GM18861 (cell line): ENCODE data around the gene POLR3G.

ENCODE experiments used
- ATAC-seq: cut with Tn5 transposase; IDR thresholded peaks from one replicate; pipeline ENCODE4 v1.9.1; 2021; ENCODE audit not compliant: unreplicated experiment

The POLR3G gene

DNA sequence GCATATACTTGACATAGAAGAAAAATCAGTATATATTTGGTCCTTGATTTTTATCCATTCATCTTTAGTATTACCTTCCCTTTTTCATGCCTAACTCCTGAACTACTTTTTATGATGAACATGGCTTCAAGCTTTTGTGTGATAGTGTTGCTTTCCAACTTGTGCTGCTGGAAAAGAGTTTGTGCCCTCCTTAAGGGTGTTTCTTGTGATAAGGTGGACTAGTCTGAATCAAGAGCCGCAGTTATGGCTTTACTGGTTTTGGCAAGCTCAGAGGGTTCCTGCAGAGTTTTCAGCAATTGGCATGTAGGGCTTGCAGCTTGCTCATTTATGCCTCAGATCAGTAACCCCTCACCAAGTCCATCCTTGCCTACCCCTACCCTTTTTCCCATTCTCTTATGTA is 20.5 kb downstream of the POLR3G start:
- no peak for ATAC-seq

DNA sequence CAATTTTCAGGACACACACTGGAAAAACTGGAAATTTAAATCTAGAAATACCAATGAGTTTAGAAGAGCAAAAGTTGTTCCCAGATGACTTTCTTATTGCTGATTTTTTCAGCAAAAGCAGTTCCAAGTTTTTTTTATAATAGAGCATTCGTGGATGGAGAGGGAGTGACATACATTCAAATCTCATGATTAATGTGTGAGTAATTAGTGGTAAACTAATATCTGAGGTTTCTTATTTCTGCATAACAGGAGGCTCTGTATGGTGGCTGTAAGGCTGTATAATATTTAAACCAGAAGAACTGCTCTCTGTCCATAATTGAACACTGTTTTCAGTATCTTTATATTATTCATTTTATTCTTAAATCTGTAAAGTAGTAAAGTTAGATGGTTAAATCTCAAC is 28.9 kb downstream of the POLR3G start:
- no peak for ATAC-seq

DNA sequence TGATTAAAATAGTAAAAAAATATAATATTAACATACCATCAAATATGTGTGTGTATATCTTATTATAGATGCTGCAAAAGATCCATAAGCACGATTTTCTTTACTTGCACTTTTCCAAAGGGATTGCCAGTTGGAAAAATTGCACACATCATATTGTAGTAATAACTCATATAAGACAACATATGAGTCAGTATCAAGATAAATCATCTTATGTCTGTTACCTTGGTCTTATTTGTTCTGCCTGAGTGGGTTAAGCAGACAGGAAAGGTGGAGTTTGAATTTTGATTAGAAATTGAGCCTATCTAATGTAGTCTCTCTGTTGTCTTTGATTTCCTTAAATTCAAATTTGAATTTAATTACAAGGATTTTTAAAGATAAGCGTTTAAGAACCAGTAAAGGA is 30.1 kb downstream of the POLR3G start:
- ATAC-seq, result no peak

DNA sequence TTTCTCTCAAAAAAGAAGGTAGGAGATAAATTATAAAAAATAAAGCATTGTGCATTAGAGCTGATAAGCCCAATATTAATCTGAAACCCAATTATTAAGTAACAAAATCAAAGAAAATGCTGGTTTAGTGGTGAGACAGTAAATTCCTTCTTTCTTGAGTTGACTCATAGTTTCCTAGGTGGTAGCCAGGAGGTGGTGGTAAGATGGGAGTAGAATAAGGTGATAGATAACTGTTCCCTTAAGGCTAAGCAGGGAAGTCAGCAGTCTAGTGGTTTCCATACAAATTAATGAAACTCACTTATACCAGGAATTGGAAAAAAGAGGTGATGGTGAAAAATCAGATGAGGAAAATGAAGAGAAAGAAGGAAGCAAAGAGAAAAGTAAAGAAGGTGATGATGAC is 31.6 kb downstream of the POLR3G start:
- no peak for ATAC-seq

DNA sequence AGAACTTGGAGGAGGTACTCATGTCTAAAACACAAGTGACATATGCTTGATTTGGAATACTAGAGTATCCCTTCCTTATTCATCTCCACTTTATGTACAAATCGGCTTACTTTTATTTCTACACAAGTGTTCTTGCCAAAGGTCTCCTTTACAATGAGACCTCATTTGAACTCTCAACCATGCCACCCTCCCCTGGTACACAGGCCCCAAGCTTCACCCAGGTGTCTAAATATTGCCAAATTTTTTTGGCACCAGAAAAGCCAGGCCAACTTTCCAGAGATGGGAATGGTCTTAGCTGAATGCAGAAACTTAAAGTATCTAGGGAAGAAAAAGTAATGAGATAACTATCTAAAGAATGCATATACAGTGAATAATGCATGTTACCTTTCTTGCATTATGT is 35.8 kb downstream of the POLR3G start:
- ATAC-seq, result no peak

DNA sequence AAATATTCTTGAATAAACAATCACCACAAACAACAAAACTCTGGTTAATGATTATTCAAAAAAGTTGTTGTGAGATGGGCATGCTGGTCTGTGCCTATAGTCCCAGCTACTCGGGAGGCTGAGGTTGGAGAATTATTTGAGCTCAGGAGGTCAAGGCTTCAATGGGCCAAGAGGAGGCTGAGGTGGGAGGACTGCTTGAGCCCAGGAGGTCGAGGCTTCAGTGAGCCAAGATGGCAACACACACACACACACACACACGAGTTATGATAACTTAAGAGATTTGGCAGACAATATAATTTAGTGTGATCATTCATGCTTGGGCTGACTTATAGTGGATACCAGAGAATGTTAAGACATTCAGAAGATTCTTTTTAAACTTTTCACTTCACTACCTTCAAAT is 39.9 kb downstream of the POLR3G start:
- no peak for ATAC-seq

DNA sequence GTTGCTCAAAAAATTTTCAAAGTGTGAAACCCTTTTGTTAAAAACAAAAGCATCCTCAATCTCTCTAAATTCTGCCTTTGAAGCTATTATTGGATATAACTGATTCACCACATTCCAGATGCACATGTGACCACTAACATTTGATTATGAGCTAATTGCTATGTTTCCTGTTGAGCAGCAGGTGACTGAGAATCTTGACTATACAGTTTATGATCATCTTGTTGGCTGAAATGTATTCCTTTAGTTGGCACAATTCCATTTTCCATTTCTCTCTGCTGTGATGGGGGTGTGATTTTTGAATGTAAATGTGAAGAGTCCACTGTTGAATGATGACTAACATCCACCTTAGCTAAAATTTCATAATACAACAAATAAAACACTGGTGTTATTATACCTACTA is 44.0 kb downstream of the POLR3G start:
- ATAC-seq, result no peak

DNA sequence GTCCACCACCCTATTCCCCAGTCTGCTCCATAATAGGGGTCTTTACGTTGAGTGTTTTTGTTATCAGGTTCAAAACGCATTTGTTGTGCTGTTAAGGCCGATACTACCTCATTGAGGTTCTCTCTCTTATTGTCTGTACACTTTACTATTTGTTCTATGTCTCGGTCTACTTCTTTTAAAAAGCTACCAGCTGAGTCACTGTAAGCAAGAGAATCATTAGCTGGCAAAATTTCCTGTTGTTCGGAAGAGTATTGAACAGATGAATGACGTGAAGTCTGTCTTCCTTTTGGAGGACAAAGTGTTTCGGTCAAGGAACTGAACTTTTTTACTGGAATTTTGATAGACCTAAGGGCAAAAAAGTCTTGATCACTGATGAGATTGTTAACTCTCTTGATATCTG is 44.4 kb downstream of the POLR3G start:
- ATAC-seq, result no peak

DNA sequence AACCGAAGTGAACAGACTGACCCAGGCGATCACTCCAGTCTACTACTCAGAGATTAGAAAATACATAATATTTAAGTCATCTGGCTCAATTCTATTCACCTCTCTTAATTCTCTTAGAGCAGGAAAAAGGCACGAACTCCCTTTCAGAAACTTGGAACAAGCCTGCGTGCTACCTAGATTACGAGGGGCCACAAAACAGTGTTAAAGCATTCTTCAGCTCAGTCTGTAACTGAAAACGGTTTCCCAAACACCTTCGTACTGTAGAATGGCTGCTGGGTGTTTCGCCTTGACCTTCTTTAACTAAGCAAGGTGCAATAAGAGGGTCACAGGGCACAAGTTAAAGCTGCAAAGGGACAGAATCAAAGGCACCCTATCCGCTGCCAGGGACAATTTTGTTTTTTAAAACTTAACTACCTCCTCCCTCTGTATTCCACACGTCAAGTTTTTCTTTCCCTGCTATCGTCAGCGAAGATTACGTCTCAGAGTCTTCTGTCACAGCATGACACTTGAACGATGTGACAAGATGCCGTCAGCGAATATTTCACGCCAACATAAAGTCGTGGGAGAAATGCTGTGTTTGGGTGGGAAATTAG is 54.0 kb downstream of the POLR3G start:
- ATAC-seq, result no peak

DNA sequence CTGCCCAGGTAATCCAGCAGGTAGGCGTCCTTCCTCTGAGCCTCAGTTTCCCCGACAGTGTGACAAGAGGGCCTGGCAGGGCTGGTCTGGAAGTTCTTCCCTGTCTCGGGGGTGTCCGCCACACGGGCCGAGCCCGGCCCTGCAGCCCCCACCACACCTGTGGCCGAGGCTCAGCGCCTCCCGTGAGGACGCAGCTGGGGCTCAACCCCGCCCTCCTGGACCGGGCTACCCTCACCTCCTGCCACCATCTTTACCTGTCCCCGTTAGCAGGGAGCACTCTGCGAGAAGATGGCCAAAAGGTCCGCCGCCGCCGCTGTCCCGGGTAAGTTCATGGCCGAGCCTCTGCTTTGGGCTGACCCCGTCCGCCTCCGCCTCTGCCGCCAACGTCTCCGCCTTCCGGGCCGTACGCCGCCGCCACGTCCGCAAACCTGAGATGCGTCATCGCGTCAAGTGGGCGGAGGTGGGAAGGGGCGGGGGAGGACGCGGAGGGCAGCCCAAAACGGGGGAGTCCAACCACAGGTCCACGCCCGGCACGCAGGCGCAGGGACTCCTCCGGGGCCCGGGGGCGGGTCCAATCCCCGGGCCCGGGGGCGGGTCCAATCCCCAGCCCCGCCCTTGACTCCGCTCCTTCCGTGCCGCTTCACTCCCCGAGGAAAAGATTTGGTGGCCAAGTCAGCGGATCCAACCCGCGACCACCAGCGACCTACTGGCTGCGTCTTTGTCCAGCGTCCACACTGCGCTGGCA is 54.7 kb downstream of the POLR3G start, which contains the start of gene LYSMD3:
Gene LYSMD3, minus strand, starts transcription at position 391 of the 745 bp plus-strand sequence. CDS start 4,295 bp downstream, outside the sequence.
- ATAC-seq, result peak; percentile 85

DNA sequence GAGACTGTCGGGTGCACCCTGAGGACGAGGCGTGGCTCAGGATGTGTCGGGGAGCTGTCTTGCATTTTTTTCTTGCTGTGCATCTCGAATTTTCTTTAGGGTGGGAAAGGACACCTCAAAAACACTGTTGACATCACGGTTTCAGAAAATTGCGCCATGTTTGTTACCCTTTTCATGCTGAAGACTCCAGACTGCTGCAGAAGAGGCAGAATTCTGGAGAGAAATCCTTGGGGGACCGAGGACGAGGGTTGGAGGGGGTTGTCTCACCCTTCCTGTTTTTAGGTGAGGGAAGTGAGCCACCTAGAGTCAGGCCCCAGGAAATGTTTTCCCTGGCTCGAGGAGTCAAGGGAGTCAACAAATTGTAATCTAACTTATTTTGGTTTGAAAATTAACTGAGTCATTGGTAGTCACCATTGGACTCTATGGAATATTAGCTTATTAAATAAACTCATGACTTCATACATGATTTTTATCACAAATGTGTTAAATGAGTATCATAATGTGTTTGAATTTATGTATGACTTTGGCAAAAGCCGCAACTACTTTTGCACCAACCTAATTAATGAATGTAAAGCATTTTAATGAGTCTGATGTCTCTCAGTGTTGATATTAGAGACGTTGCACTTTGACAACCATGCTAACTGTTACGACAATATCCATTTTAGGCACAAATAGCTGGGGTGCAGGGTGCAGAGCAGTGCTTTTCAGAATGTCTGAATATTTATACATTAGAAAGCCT is 55.4 kb downstream of the POLR3G start:
- ATAC-seq, result peak; percentile 40

DNA sequence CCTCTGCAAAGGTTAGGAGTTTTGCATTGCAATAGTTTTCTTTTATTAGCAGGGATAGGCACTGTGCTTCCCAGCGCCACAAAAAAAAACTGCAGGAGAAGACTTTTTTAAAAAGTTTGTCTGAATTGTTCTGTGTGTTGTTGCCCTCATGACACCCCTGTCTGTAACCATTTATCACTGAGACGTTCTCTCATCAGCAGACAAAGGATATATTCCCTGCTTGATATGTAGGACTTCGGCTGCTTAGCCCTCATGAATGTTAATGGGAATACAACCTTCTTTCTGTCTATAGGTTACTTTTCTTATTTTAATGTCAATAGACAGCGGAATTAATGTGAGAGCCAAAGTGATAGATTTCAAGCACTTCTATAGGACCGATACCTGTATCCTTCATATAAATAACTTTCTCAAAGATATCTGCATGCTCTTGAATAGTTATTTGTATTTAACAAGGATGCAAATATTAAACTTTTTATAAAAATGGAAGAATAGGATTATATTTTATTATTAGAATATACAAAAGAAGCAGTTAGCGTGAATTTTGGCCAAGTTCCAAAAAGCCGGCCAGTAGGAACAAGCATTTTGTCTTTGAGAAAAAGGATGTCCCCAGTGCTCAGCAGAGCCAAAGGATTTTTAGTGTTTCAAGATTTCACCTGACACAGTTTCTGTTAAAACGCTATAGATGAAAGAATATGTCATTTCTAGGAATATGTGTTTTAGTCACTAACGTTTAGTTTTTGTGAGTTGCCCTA is 56.2 kb downstream of the POLR3G start:
- ATAC-seq, result no peak

DNA sequence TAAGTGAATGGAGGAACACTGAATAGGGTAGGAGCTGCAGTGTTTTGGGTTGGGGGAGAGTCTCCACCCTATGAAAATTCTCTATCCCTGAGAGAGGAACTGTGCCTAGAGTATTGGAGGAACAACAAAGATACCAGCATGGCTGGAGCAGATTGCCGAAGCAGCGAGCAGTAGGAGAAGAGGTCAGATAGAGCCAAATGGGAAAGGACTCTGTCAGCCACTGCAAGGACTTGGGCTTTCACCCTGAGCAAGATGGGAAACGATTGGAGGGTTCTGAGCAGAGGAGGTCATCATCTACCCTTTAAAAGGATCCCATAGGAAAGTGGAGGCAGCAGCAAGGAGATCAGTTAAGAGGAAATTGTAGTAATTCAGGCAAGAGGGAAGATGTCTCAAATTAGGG is 59.1 kb downstream of the POLR3G start:
- no peak for ATAC-seq

DNA sequence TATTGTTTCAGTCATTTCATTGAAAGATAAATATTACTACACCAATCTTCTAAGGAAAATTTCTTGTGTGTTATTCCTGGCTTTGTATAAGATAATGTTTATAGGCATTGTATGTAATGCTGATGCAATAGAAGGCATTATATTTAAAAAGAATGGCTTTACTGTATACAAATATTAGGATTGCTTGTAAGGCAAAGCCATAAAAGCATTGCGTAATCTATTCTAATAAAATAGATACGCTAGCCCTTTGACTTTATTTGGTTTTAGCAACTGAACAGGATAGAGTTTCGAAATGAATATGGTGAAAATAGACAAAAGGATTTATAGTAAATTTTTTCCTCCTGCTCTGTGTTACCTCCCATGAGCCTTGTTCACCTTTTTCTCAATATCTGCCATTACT is 60.3 kb downstream of the POLR3G start:
- ATAC-seq, result no peak

DNA sequence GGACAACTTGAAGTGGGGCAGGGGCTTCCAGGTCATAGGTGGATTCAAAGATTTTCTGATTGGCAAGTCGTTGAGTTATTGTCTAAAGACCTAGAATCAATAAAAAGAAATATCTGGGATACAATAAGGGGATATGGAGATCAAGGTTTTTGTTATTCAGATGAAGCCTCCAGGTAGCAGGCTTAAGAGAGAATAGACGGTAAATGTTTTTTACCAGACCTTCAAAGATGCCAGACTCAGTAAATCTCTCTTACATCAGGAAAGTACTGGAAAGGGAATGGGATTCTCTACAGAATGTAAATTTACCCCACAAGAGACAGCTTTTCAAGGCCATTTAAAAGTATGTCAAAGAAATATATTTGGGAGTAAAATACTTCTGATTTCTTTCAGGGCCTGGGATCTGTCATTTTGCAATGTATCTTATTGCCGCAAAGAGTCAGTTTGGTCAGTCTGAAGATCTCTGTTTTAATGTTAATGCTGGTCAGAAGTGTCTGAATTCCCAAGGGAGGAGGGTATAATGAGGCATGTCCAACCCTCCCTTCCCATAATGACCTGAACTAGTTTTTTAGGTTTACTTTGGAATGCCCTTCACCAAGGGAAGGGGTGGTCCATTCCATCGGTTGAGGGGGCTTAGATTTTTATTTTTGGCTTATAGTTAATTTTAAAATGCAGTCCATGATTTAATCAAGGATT is 68.3 kb downstream of the POLR3G start:
- ATAC-seq, result no peak

DNA sequence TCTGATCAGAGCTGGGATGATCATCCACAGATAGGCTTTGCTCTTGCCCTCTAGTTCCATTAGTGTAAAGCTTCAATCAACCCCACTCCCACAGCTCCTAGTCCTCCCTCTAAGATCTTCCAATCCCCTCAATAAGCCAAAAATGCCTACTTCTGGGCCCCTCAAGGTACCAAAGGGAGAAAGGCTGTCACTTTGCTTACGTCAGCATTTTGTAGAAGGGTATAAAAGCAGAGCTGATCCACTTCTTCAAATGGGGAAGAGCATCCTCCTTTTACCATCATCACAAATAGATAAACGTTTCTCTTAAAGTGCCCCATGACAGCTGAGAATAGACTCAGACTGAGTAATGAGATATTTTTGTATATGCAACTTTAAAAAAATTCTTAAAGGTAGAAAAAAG is 70.8 kb downstream of the POLR3G start:
- no peak for ATAC-seq

DNA sequence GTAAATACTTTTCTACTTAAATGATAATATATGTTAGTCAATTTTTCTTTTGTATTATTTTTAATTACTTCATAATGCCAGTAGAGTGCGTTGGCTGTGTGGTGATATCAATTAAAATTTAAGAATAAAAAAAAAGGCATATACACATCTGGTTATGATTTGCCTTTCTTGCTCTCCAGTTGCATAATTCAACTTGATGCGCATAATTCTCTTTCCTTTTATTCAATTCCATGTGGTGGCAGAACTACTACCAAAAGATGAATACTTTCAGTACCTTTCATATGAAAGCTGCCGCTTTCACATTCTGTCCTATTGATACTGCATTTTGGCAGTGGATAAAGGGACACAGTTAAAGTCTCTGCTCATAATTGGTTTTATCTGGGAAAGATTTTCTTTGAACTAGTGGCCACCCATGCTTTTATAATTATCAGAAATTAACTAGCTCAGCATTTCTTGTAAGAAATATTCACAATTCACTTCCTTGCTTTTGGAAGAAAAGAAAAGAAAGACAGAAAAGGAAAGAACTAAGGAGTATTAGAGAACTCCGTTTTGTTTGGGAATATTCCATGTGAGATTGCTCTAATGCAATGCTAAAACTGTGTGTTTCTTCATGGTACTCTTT is 71.7 kb downstream of the POLR3G start:
- no peak for ATAC-seq

DNA sequence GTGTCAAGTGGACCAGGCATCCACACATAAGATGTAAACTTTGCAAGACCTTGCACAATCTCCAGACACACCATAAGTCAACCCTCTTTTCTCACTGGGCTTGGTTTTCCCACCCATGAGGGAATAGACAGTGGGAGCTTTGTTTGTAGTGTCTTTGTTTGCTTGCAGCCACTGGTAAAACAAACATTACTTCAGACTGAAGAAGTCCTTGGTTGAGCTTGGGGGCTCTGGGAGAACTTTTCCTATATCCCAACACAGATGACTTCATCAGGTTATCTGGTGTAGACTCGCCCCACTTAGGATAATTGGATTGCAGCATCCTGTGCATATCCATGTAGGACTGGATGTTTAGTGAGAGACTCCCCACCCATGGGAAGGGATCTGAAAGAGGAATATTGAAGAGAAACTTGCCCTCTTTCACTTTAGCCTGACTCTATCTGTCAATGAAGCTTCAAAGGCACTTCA is 72.4 kb downstream of the POLR3G start:
- ATAC-seq, result no peak

DNA sequence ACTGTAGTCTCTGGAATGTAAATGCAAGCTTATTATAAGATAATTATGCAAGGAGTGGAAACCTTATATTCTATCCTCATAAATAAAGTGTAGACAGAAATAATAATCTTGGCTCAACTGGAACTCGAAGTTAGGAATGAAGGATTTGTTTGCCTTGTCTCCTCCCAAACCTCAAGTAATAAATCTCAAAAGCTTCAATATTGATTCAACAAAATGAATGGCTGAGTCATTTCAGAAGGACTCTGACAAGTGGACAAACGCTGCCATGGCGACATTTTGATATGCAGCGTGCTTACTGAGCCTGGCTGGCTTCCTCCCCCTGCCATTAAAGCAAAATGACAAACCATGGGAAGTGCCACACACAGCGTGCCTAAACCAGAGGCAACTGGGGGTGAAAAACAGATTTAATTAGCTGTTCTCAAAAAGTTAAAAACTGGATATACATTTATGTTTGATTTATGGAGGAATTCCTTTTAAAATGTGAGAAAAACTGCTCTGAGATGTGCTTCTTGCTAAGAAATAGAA is 73.5 kb downstream of the POLR3G start:
- no peak for ATAC-seq

DNA sequence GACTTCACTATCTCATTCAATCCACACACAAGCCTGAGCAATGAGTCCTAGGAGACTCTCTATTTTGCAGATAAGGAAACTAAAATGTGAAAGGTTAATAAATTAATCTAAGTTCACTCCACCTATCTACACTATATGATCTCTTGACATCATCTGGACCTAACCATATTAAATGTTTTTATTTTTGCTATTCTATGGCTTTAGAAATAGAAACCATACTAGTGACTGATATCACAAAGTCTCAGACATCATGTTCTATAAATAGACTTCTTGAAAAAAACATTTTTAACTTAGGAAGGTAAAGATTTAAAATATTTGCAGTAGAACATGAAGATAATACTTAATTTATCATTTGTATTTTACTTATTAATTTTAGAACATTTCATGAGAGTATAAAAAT is 74.6 kb downstream of the POLR3G start:
- ATAC-seq, result no peak
